ENCODE measurements around the gene DDT. TPM values are rescaled to one million over a fixed set of nuclear protein-coding genes. Genes with fewer than 3 reads are reported as not detected.

DDT gene
- total RNA-seq, result 44.5 TPM

DNA sequence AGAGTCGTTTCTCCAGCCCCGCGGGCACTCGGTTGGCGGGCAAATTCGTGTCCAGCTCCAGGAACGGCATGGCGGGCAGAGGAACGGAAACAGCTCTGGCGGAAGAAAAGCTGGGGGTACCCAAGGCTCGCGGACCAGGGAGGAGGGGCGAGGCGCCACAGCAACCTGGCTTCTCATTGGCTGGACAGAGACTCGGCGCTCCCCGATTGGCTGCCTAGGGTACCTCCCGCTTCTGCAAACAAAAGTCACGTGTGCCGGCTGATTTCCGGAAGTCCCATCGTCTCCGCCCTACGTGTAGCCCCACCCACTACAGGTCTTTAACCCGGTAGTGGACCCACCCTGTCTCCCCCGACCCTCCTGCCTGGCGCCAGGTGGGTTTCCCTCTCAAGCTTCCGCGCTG is at the start of gene DDT:
DDT (minus strand) TSS at position 97 of the 400 bp plus-strand sequence; CDS start at position 70, 27 bp downstream.

DNA sequence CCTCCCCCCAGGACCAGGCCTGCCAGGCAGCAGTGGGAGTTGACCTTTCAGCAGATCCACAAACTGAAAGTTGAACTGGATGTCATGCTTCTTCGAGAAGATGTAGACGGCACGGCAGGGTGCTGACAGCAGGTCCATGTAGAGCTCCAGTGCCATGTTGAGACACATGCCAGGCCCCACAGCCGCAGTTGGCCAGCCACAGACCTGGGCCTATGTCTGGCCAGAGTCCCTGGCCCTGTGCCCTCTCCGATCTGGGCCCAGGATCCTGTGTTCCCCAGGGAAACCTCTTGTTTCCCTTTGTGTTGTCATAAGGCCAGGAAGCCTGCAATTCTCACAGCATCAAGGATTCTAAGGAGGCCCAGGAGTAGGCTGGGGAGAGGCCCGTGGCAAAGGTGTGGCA is 31.0 kb upstream of the DDT start, which contains the start of gene GSTT4:
GSTT4 (minus strand) TSS at position 253 of the 400 bp plus-strand sequence; CDS start at position 156, 97 bp downstream.

DNA sequence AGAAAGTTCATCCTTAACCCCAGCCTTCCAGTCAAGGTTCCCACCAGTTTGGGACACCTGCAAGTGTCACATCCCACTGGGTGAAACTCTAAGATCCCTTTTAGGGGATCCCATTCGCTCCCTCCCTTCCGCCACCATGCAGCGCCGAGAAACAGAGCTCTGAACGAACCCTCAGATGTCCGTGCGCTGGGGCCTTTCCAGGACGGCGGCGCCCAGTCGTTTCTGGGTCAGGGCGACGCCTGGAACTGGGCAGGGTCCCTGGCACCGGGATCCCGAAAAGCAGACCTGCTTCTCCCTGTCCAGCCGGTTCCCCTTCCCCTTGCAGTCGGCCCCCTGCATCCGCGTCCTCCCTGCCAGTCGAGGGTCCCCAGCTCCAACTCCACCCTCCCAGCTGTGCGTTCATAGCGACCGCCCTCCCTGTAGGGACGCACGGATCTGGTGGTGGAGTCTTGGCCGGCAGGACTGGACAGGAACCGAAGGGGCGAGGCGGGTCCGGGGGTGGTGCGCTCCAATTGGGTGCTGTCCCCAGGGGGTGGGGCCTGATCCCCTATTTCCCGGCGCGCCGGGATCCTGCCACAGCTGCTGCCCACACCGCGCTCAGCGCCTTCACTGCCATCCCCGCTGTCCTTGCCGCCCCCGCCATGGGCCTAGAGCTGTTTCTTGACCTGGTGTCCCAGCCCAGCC is 5.5 kb upstream of the DDT start, which contains the start of gene GSTT2:
GSTT2 (plus strand) TSS at position 578 of the 684 bp plus-strand sequence.

DNA sequence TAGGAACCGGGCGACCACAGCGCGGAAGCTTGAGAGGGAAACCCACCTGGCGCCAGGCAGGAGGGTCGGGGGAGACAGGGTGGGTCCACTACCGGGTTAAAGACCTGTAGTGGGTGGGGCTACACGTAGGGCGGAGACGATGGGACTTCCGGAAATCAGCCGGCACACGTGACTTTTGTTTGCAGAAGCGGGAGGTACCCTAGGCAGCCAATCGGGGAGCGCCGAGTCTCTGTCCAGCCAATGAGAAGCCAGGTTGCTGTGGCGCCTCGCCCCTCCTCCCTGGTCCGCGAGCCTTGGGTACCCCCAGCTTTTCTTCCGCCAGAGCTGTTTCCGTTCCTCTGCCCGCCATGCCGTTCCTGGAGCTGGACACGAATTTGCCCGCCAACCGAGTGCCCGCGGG is 7.7 kb downstream of the DDT start, which contains the start of gene DDTL:
DDTL (plus strand) TSS at position 321 of the 400 bp plus-strand sequence; CDS start at position 348, 27 bp downstream.

DNA sequence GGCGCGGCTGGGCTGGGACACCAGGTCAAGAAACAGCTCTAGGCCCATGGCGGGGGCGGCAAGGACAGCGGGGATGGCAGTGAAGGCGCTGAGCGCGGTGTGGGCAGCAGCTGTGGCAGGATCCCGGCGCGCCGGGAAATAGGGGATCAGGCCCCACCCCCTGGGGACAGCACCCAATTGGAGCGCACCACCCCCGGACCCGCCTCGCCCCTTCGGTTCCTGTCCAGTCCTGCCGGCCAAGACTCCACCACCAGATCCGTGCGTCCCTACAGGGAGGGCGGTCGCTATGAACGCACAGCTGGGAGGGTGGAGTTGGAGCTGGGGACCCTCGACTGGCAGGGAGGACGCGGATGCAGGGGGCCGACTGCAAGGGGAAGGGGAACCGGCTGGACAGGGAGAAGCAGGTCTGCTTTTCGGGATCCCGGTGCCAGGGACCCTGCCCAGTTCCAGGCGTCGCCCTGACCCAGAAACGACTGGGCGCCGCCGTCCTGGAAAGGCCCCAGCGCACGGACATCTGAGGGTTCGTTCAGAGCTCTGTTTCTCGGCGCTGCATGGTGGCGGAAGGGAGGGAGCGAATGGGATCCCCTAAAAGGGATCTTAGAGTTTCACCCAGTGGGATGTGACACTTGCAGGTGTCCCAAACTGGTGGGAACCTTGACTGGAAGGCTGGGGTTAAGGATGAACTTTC is 13.0 kb downstream of the DDT start, which contains the start of gene GSTT2B:
GSTT2B (minus strand) TSS at position 112 of the 688 bp plus-strand sequence; CDS start at position 48, 64 bp downstream.

Other genes starting within 250 kb of the DDT start
- gene ZNF70, start 223.3 kb downstream of the DDT start, total RNA-seq, result 11.4 TPM
- not detected for gene VPREB3, start 220.0 kb downstream of the DDT start, total RNA-seq
- gene C22orf15, start 211.5 kb downstream of the DDT start, total RNA-seq, result 0.88 TPM
- gene CHCHD10, start 206.5 kb downstream of the DDT start, total RNA-seq, result 4.8 TPM
- 13.6 TPM for gene MMP11, start 201.6 kb downstream of the DDT start, total RNA-seq
- 61.6 TPM for gene SMARCB1, start 187.5 kb downstream of the DDT start, total RNA-seq
- gene DERL3, start 135.4 kb downstream of the DDT start, total RNA-seq, result 1.2 TPM
- gene SLC2A11, start 116.6 kb downstream of the DDT start, total RNA-seq, result 33.2 TPM
- 98.0 TPM for gene MIF, start 80.1 kb downstream of the DDT start, total RNA-seq
- gene GSTT2B, start 13.2 kb downstream of the DDT start, total RNA-seq, result 2.8 TPM
- gene DDTL, start 7.6 kb downstream of the DDT start, total RNA-seq, result not detected
- gene GSTT2, start 5.7 kb upstream of the DDT start, total RNA-seq, result not detected
- not detected for gene GSTT4, start 31.0 kb upstream of the DDT start, total RNA-seq
- 71.1 TPM for gene CABIN1, start 36.9 kb upstream of the DDT start, total RNA-seq
- gene SUSD2, start 207.0 kb upstream of the DDT start, total RNA-seq, result 2.6 TPM

Data from camera-type eye (tissue), 1 donor.